Measurements from ENCODE around the gene PKP1. TPM values are rescaled to one million over a fixed set of nuclear protein-coding genes. Genes with fewer than 3 reads are reported as not detected.

PKP1 gene
- total and polyA plus RNA-seq, 2 of the 4 experiments (the other 2 are of a cell fraction) = 0.18 to 0.36 TPM

GRCh38 chr1:201307231-201307630, 23.9 kb downstream of the PKP1 start:
- no peak overlapping the region for H2AK5ac ChIP-seq (ENCODE audit: low read depth, low read length)
- ATAC-seq (ENCODE audit: low read depth) (no peak), DNase-seq (peak; percentile 15)
- no peak overlapping the region for H4K8ac ChIP-seq (ENCODE audit: low read depth in 2 of 2, low read length in 2 of 2)
- no peaks in the 10 kb centered on the region for H3K9me3 ChIP-seq (ENCODE audit: control insufficient read depth, insufficient read depth, low read length)
- H4K5ac ChIP-seq (ENCODE audit: low read depth, low read length) = no peak overlapping the region
- H3K9me1 ChIP-seq (ENCODE audit: insufficient read depth, low read length) = no peaks in the 10 kb centered on the region
- intact Hi-C loops (cut with micrococcal nuclease) (no loop called here), in situ Hi-C loops (cut with MboI; ENCODE audit: low sequenced_read_pairs) (no loop called here), dilution Hi-C loops (cut with HindIII; ENCODE audit: low sequenced_read_pairs, unreplicated experiment) (no loop called here)
- no peak overlapping the region for H3K4me2 ChIP-seq (ENCODE audit: low read depth, low read length)
- H3K27me3 ChIP-seq (ENCODE audit: control insufficient read depth, insufficient read depth, low read length) = peaks cover 88% of the 10 kb centered on the region
- no peak overlapping the region for H2BK120ac ChIP-seq (ENCODE audit: low read depth, low read length)
- no peak overlapping the region for H2AFZ ChIP-seq (replicated peaks; ENCODE audit: low read length, poor library complexity)
- no peak overlapping the region for H3K23ac ChIP-seq (ENCODE audit: low read depth, low read length)
- H3K14ac ChIP-seq (replicated peaks; ENCODE audit: low read depth, low read length) = no peak overlapping the region
- H2AK9ac ChIP-seq (replicated peaks; ENCODE audit: low read depth, low read length, poor library complexity) = no peak overlapping the region
- no peaks in the 10 kb centered on the region for H3K36me3 ChIP-seq (ENCODE audit: control insufficient read depth, insufficient read depth, low read length)
- H3K79me1 ChIP-seq (ENCODE audit: low read depth in 1 of 2, low read length in 2 of 2) = no peaks in the 10 kb centered on the region
- ChIA-PET POLR2A (ENCODE audit: unreplicated experiment) (no interaction called here), CTCF (no interaction called here)
- H3K4me3 ChIP-seq (ENCODE audit: insufficient read depth, low read depth, low read length) = no peak overlapping the region
- H3K56ac ChIP-seq (ENCODE audit: extremely low read depth, insufficient read depth, low read length) = no peak overlapping the region
- H3K4me1 ChIP-seq (ENCODE audit: control insufficient read depth, insufficient read depth, low read length) = no peaks in the 10 kb centered on the region
- no peak overlapping the region for H3K4ac ChIP-seq (ENCODE audit: low read depth, low read length)
- BruUV-seq (replicated peaks) = no TSS peak
- H3K27ac ChIP-seq (ENCODE audit: insufficient read depth, low read length) = no peak overlapping the region
- H2BK5ac ChIP-seq (ENCODE audit: low read depth, low read length, poor library complexity, severe bottlenecking) = no peak overlapping the region
- H3K9ac ChIP-seq (ENCODE audit: low read depth, low read length) = no peak overlapping the region
- no peak overlapping the region for H3K18ac ChIP-seq (ENCODE audit: low read depth, low read length)
- H4K91ac ChIP-seq (ENCODE audit: insufficient read depth, low read depth, low read length) = no peak overlapping the region
- no peak overlapping the region for H2BK20ac ChIP-seq (ENCODE audit: low read depth, low read length)
- H4K20me1 ChIP-seq (ENCODE audit: insufficient read depth, low read length) = no peaks in the 10 kb centered on the region
- 78% methylated on average over 6 of the region's 9 CpGs; no CpG with 5 or more reads in 1 of the 2 experiments for WGBS, 2 experiments (ENCODE audit: extremely low coverage in 2 of 2, insufficient read length in 1 of 2)
- TF ChIP-seq ELK1 (IDR thresholded peaks at IDR 0.05; ENCODE audit: borderline replicate concordance, low read depth, low read length) (no peak), RCOR1 (IDR thresholded peaks at IDR 0.05; ENCODE audit: insufficient replicate concordance, low read length) (no peak), CEBPB (IDR thresholded peaks at IDR 0.05; ENCODE audit: low read depth, low read length) (no peak), RFX5 (IDR thresholded peaks at IDR 0.05; ENCODE audit: low read depth, low read length) (no peak), POLR2A (IDR thresholded peaks at IDR 0.05; ENCODE audit: low read depth, low read length) (no peak), MXI1 (IDR thresholded peaks at IDR 0.05; ENCODE audit: borderline replicate concordance, low read depth, low read length) (no peak), SMC3 (IDR thresholded peaks at IDR 0.05; ENCODE audit: low read depth, low read length) (no peak), MAZ (IDR thresholded peaks at IDR 0.05; ENCODE audit: borderline replicate concordance, low read depth, low read length) (no peak), CTCF (conservative IDR thresholded peaks at IDR 0.05; ENCODE audit: low read depth, low read length) (no peak), CHD1 (IDR thresholded peaks at IDR 0.05; ENCODE audit: low read depth, low read length) (no peak), FOS (IDR thresholded peaks at IDR 0.05; ENCODE audit: low read depth, low read length) (no peak), MAFK (IDR thresholded peaks at IDR 0.05; ENCODE audit: low read depth, low read length) (no peak), BHLHE40 (IDR thresholded peaks at IDR 0.05; ENCODE audit: low read depth, low read length) (no peak), USF2 (IDR thresholded peaks at IDR 0.05; ENCODE audit: low read depth, low read length) (no peak), RAD21 (IDR thresholded peaks at IDR 0.05; ENCODE audit: low read length) (no peak)
- H2BK15ac ChIP-seq (ENCODE audit: low read depth, low read length) = no peak overlapping the region

Measured in IMR-90 (cell line).